Measurements from ENCODE around the gene ALDH3A1. TPM values are rescaled to one million over a fixed set of nuclear protein-coding genes. Genes with fewer than 3 reads are reported as not detected.

The ALDH3A1 gene
- total RNA-seq, 1 experiment from 2014 or later, result 0.39 TPM

GRCh38 chr17:19727501-19728078, 20.5 kb downstream of the ALDH3A1 start:
- H2AFZ ChIP-seq (ENCODE audit: low read length), result no peak overlapping the region
- Mint-ChIP-seq H3K4me3 (no peak overlapping the region), H3K27me3 (ENCODE audit: low read depth) (peaks cover 4% of the 10 kb centered on the region), H3K27ac (no peak overlapping the region), H3K9me3 (no peaks in the 10 kb centered on the region), H3K4me1 (no peaks in the 10 kb centered on the region), H3K36me3 (ENCODE audit: insufficient read depth in 1 of 3, low read depth in 3 of 3) (no peaks in the 10 kb centered on the region)
- no peak overlapping the region for H2BK20ac ChIP-seq (ENCODE audit: low read depth, low read length, poor library complexity, severe bottlenecking)
- H3K79me1 ChIP-seq (ENCODE audit: insufficient read depth, low read depth, low read length, poor library complexity, severe bottlenecking), result no peaks in the 10 kb centered on the region
- H2BK5ac ChIP-seq (ENCODE audit: insufficient read length, low read length), result no peak overlapping the region
- no peak overlapping the region for H4K91ac ChIP-seq (ENCODE audit: insufficient read length, low read depth, low read length)
- no peak overlapping the region for H3K9ac ChIP-seq (ENCODE audit: extremely low read depth, insufficient read length, low read length)
- H3K18ac ChIP-seq (ENCODE audit: insufficient read length, low read depth, low read length), result no peak overlapping the region
- H2BK15ac ChIP-seq (ENCODE audit: low read depth, low read length), result no peak overlapping the region
- H4K8ac ChIP-seq (replicated peaks; ENCODE audit: insufficient read length, low read depth, low read length), result no peak overlapping the region
- no peak overlapping the region for H2BK120ac ChIP-seq (ENCODE audit: low read depth, low read length, poor library complexity, severe bottlenecking)
- H3K79me2 ChIP-seq (ENCODE audit: insufficient read depth, low read length), result no peaks in the 10 kb centered on the region
- no peak overlapping the region for H2BK12ac ChIP-seq (ENCODE audit: insufficient read length, low read depth, low read length)
- no peaks in the 10 kb centered on the region for H3K27me3 ChIP-seq (ENCODE audit: insufficient read depth, low read length)
- no peak overlapping the region for H3K56ac ChIP-seq (ENCODE audit: insufficient read length, low read depth, low read length)
- H3K23me2 ChIP-seq (ENCODE audit: insufficient read length, low read depth, low read length, poor library complexity, severe bottlenecking), result no peaks in the 10 kb centered on the region
- no peak overlapping the region for H3K4ac ChIP-seq (ENCODE audit: low read depth, low read length)
- no peak overlapping the region for H2AK5ac ChIP-seq (ENCODE audit: insufficient read length, low read length)
- no peak overlapping the region for H3T11ph ChIP-seq (ENCODE audit: low read length)
- no peak overlapping the region for H3K27ac ChIP-seq (ENCODE audit: insufficient read length, low read depth, low read length)
- no peak for TF ChIP-seq CTCF (conservative IDR thresholded peaks at IDR 0.05)
- H3K4me1 ChIP-seq (ENCODE audit: insufficient read depth, low read length), result no peaks in the 10 kb centered on the region
- H3K9me3 ChIP-seq (ENCODE audit: control insufficient read depth, low read depth, low read length), result no peaks in the 10 kb centered on the region
- H4K5ac ChIP-seq (ENCODE audit: insufficient read length, low read depth, low read length), result no peak overlapping the region
- no peak overlapping the region for H3K23ac ChIP-seq (ENCODE audit: insufficient read length, low read depth, low read length)
- H4K20me1 ChIP-seq (ENCODE audit: control insufficient read depth, insufficient read depth, insufficient read length), result no peaks in the 10 kb centered on the region
- no peak overlapping the region for H3K4me2 ChIP-seq (ENCODE audit: insufficient read depth, insufficient read length, low read length)
- DNase-seq, result no peak
- H3K14ac ChIP-seq (ENCODE audit: insufficient read depth, low read length), result no peak overlapping the region
- no CpG with 5 or more reads among the region's 4 CpGs for WGBS (ENCODE audit: extremely low coverage, insufficient read length, low lambda C conversion rate)
